GM12878 (cell line): ENCODE results near the gene PRKCE. TPM values are rescaled to one million over a fixed set of nuclear protein-coding genes. Genes with fewer than 3 reads are reported as not detected.
A peak's percentile ranks its signal among the peaks of the same experiment; 100 is the strongest.

Experiments
- CBFB ChIP-seq: IDR thresholded peaks from 2 replicates; pipeline ENCODE4 v1.6.1; 2016; ENCODE audit warnings: antibody characterized with exemption, low read depth
- CEBPZ ChIP-seq: fragments of 150-350 bp; IDR thresholded peaks from 2 replicates; pipeline ENCODE4 v1.6.1; 2016; ENCODE audit warnings: low read depth, low read length
- CHD4 ChIP-seq: fragments of 200-600 bp; sonication (generic); IDR thresholded peaks from 2 replicates; pipeline ENCODE4 v1.6.1; 2016; ENCODE audit warnings: mild to moderate bottlenecking
- CUX1 ChIP-seq: IDR thresholded peaks from 2 replicates; pipeline ENCODE4 v1.6.1; 2012; ENCODE audit warnings: improper control_type of control experiment, low read depth, low read length; ENCODE audit not compliant: insufficient replicate concordance
- E2F8 ChIP-seq: fragments of 450-650 bp; IDR thresholded peaks from 2 replicates; pipeline ENCODE4 v1.6.1; 2018; ENCODE audit warnings: mild to moderate bottlenecking, low read depth, moderate library complexity; ENCODE audit not compliant: partially characterized antibody
- EP300 ChIP-seq, 2 experiments: fragments of 150-350 bp in 1 of 2; IDR thresholded peaks; 2 replicates each; pipeline ENCODE4 v1.6.1; 2011 to 2012; ENCODE audit warnings: low read depth in 2 of 2, low read length in 2 of 2, borderline replicate concordance in 1 of 2, improper control_type of control experiment in 1 of 2, inconsistent platforms in 1 of 2; ENCODE audit not compliant: control insufficient read depth in 1 of 2
- ESRRA ChIP-seq: IDR thresholded peaks from 2 replicates; pipeline ENCODE4 v1.6.1; 2012; ENCODE audit warnings: mild to moderate bottlenecking, low read length, improper control_type of control experiment
- ETV6 ChIP-seq, 2 experiments: fragments of 450-650 bp in 1 of 2; IDR thresholded peaks in 1 of 2; conservative IDR thresholded peaks in 1 of 2; 2 replicates each; pipeline ENCODE4 v1.6.1; 2014; ENCODE audit warnings: antibody characterized with exemption in 1 of 2, borderline replicate concordance in 1 of 2, low read depth in 1 of 2, mild to moderate bottlenecking in 1 of 2, moderate library complexity in 1 of 2
- JUND ChIP-seq: IDR thresholded peaks from 2 replicates; pipeline ENCODE4 v1.6.1; 2012; ENCODE audit warnings: low read depth, mild to moderate bottlenecking, low read length, improper control_type of control experiment, moderate library complexity
- MEF2B ChIP-seq: fragments of 450-650 bp; IDR thresholded peaks from 2 replicates; pipeline ENCODE4 v1.6.1; 2018; ENCODE audit warnings: mild to moderate bottlenecking, moderate library complexity; ENCODE audit not compliant: partially characterized antibody, poor library complexity, severe bottlenecking
- MLLT1 ChIP-seq: fragments of 450-650 bp; IDR thresholded peaks from 2 replicates; pipeline ENCODE4 v1.6.1; 2016; ENCODE audit warnings: mild to moderate bottlenecking
- NFYB ChIP-seq: IDR thresholded peaks from 2 replicates; pipeline ENCODE4 v1.6.1; 2011; ENCODE audit warnings: low read depth, mild to moderate bottlenecking, low read length, improper control_type of control experiment, moderate library complexity; ENCODE audit not compliant: insufficient read depth
- RAD21 ChIP-seq: IDR thresholded peaks from 2 replicates; pipeline ENCODE4 v1.6.1; 2011; ENCODE audit warnings: mild to moderate bottlenecking, low read depth, low read length, moderate library complexity; ENCODE audit not compliant: insufficient read depth
- SRF ChIP-seq, 2 experiments: IDR thresholded peaks; 2 replicates each; pipeline ENCODE4 v1.6.1; 2011; ENCODE audit warnings: low read depth in 2 of 2, low read length in 2 of 2, mild to moderate bottlenecking in 1 of 2, moderate library complexity in 1 of 2
- WRNIP1 ChIP-seq: IDR thresholded peaks from 2 replicates; pipeline ENCODE4 v1.6.1; 2011; ENCODE audit warnings: low read depth, low read length, improper control_type of control experiment, borderline replicate concordance
- polyA plus RNA-seq, 11 experiments: library from polyadenylated mRNA; depleted of rRNA in 4 of 11; unstranded in 6 of 11; stranded (reverse) in 5 of 11; fragments of >200 nt; fragmentation: Nextera tagmentation in 4 of 11; fragmentation: Illumina TruSeq in 1 of 11; extraction: Ambion mirVana in 4 of 11; extraction: Trizol in 1 of 11; gene quantifications; 1 replicate in 1 of 11; 2 replicates in 10 of 11; pipeline versions ENCODE4 v1.2.1 to v1.2.3, GENCODE V29; 2011 to 2016; ENCODE audit warnings: inconsistent platforms in 2 of 11, missing spikeins in 2 of 11, low read depth in 1 of 11
- total RNA-seq, 4 experiments: library from RNA; depleted of rRNA in 3 of 4; stranded (reverse); fragments of >200 nt in 3 of 4; fragmentation: Illumina TruSeq in 1 of 4; extraction: Trizol in 1 of 4; gene quantifications; 2 replicates each; pipeline versions ENCODE4 v1.2.1 to v1.2.3, GENCODE V29; 2013 to 2021

PRKCE gene
- total and polyA plus RNA-seq, 10 of the 15 experiments (the other 5 are each of a cell fraction or from before 2014, with no cell fraction given), result 2.6 to 28.2 (median 11.3) TPM

GRCh38 chr2:45844796-45845457 is 193.5 kb downstream of the PRKCE start (continued):
- TF ChIP-seq CEBPZ, result no peak
- TF ChIP-seq WRNIP1, result no peak
- TF ChIP-seq ESRRA, result no peak
- TF ChIP-seq CBFB, result no peak
- no peak for TF ChIP-seq CUX1
- TF ChIP-seq RAD21, result no peak
- peak; percentile 16 for TF ChIP-seq MEF2B
- no peak for TF ChIP-seq E2F8
- TF ChIP-seq SRF (IDR thresholded peaks at IDR 0.05; ENCODE audit: low read depth in 2 of 2, low read length in 2 of 2), result no peak
- TF ChIP-seq JUND, result no peak
- no peak for TF ChIP-seq NFYB
- no peak for TF ChIP-seq CHD4
- TF ChIP-seq MLLT1, result no peak
- TF ChIP-seq ETV6 (conservative IDR thresholded peaks at IDR 0.05 in 1 of 2, IDR thresholded peaks at IDR 0.05 in 1 of 2; ENCODE audit: borderline replicate concordance in 1 of 2, low read depth in 1 of 2), result no peak
- no peak for TF ChIP-seq EP300 (IDR thresholded peaks at IDR 0.05; ENCODE audit: borderline replicate concordance in 1 of 2, control insufficient read depth in 1 of 2, low read depth in 2 of 2, low read length in 2 of 2)
